ENCODE data around the gene RAB40AL.

Gene RAB40AL

DNA sequence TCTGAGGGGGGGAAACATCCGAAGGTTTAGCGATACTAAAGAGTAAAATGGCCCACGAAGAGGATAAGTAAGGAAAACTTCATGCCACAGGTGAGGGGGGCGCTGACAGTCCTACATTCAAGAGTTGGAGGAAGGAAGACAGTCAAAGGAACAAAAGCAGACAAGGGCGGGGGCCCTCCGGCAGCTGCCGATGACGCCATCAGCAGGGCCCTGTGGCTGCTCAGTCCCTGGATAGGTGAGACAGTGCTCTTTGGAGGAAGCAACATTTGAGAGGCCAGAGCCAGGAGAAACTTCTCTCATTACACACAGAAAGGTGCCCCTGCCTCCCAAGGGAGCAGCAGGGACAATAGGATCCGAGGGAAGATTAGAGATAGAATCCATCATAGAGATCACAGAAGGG lies 41.5 kb downstream of the RAB40AL start:
- H3K4me3 ChIP-seq = no peak overlapping the region
- H3K27ac ChIP-seq = no peak overlapping the region

GRCh38 chrX:102979536-102979935 lies 42.5 kb downstream of the RAB40AL start:
- no peak overlapping the region for H3K4me3 ChIP-seq
- no peak overlapping the region for H3K27ac ChIP-seq

DNA sequence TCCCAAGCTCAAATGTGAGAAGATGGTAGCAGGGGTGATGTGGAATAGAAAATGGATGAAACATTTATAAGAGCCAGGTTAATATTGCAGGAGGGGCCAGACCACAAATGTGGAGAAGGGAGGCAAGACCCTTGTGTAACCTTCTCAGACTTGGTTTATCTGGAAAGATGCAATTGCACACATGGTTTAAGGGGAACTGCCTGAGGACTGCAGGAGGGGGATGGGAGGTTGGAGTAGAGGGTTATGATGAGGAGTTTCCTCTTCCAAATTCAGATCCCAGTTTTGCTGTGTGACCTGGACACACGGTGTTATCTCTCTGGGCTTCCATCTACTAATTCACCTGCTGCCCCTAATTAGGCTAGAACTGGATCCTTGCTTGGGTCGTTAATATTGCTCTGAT lies 46.1 kb downstream of the RAB40AL start:
- H3K27ac ChIP-seq = no peak overlapping the region
- no peak overlapping the region for H3K4me3 ChIP-seq

DNA sequence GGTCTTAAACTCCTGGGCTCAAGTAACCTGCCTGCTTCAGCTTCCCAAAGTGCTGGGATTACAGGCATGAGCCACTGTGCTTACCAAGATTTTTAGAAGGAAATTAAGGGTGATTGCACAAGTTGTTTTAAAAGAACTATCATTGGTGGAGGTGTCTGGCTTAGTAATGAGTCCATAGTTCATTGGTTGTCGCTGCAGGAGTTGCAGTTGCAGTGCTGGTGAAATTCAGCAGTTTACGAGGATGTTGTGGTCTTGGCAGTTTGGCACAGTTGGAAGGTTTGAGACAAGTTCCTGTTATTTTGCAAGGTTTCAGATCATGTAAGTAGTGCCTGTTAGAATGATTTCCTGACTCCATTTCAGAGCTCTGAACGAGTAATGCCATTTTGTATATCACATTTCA lies 48.1 kb downstream of the RAB40AL start:
- Histone ChIP-seq H3K4me3 (no peak overlapping the region), H3K27ac (no peak overlapping the region)

All from skin epidermis (tissue), 12 donors.